Islet of Langerhans (tissue), 1 donor: Measurements from ENCODE around the gene COA6.

ENCODE experiments used
- FAIRE-seq: peaks from one replicate; lab custom pipeline; 2011; peaks lifted over from hg19 to GRCh38; lab: Jason Lieb, UNC

COA6 gene

DNA sequence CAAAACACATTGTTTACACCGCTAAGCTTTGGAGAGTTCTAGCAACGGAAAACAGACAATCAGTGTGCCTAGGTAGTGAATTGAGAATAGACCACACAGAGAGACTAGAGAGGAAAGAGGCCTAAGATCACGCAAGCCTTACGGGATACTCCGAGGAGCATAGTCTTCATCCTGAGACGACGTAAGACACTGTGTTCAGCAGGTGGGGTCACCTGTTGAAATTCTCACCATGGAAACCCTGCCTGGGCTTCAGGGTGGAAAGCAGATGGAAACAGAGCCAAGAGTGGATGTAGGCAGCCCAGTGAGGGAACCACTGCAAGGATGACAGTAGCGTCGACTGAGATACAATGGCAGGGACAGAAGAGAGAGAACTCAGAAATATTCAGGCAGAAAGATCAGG is 40.2 kb downstream of the COA6 start:
- FAIRE-seq, result no peak

DNA sequence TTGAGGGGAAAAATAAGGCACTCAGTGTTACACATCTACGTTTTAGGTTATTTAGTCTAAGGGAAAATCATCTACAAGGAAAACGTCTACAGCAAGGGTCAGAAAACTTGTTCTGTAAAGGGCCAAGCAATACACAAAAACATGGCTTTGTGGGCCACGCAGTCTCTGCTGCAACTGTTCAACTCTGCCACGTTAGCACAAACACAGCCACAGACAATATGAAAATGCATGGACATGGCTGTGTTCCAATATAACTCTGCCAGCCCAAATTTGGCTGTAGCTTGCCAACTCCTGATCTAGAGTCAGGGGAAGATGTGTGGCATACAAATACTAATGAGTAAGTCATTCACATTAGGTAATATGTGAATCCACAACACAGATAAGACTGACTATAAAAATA is 40.7 kb downstream of the COA6 start:
- no peak for FAIRE-seq

DNA sequence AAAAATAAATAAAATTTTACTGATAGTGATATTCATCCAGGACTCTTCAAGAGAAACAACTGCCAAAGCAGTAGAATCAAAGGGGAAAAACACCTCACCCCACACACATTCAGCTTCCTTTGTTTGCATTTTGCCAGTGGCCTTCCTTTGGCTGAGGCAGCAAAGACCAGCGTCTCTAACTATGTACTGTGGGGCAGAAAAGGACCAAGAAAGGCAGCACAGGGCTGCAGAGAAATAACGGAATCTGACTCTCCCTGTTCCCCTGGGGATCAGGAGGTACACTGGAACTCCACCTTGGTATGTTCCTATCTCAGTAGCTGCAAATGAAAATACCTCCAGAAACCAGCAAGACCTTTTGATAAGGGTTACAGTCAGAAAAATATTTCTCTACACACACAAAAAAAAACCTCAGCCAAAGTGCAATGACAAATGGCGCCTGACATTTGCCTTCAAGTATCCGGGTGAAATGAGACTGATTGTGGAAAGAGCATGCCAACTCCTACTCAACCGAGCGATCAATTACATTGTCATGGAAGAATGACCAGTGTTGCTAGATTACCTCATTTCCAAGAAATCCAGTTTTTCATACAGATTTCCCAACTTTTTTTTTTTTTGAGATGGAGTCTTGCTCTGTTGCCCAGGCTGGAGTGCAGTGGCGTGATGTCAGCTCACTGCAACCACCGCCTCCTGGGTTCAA is 54.8 kb downstream of the COA6 start:
- FAIRE-seq, result no peak

DNA sequence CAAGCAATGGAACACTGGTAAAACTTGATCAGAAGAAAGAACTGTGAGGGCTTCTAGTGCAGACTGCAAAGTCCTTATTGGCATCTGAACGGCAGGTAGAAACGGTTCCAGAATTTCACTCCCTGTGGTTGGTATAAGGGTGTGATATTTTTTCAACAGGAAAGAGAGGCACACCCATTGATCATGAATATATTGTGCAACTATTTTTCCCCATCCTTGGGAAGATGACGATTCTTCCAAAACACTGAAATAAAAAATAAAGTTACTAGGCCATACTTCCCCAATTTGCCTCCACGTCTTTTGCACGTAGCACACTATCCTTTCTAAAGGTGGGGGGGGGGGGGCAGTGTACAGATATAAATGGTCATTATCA is 56.2 kb downstream of the COA6 start:
- no peak for FAIRE-seq

DNA sequence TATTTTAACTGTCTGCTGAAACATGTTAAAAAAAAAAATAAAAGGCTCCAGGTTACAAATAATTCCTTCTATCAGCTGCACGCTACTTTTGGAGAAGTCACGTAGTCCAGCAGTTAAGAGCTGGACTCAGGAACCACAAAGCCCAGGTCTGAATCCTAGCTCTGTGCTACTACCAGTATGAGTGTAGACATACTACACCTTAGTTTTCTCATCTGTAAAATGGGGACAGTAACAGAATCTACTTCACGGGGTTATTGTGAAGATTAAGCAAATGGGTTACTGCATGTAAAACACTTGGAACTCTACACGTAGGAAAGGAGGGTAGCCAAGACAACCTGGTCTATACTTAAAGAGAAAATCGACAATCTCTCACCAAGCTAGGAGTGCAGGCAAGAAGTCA is 57.4 kb downstream of the COA6 start:
- FAIRE-seq, result no peak

DNA sequence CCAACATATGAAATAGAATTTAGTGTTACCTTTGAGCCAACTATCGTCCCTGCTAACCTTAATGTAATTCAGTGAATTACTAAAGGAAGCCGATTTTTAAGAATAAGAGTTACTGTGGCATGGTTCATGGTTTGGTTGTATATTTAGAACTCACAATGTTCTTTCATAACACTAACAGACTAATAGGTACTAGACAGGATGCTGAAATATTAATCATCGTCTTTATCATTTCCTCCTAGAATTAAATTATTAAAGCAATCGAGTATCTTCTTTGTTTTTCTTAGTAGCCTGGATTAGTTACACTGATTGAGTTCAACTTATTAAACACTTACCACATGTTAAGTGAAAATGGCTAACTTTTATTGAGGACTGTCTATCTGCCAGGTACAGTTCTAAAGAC is 58.0 kb downstream of the COA6 start:
- peak; percentile 58 for FAIRE-seq

DNA sequence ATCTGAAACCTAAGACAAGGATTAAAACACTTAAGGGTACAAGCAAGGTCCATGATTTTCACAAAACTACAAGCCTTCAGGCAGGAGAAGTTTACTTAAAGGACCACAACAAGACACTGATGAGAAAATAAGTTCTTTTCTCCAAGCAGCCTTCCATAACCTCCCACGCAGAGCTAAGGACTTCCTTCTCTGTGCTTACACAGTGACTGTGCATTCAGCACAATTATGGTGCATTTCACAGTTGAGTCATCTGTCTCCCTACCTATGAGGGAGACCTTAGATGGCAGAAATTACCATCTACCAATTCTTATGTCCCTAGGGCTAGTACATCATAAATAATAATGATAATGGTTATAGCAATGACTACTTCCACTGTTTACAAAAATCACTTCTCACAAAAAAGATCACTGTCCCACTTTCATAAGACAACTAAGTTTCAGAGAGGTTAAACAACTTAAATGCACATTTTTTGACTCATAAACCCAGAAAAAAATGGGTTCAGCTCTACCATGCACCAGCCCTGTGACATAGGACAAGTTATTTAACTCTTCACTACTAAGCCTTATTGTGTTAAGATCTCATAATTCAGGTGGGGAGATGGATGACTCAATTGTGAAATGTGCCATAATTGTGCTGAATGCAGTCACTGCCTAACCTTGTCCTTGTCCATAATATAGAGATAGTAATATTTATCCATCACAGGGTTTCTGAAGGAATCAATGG is 60.5 kb downstream of the COA6 start:
- FAIRE-seq, result peak; percentile 94
